ENCODE data around the gene ETS1.

GRCh38 chr11:128552783-128553661 lies 34.3 kb downstream of the ETS1 start:
- TF ChIP-seq CTCF (IDR thresholded peaks at IDR 0.05) (no peak), POLR2A (IDR thresholded peaks at IDR 0.05) (no peak)

Data from heart left ventricle (tissue), 13 donors.